GM18951 (cell line): ENCODE results near the gene FAM135A.

Experiments
- POLR2A ChIP-seq: IDR thresholded peaks from 4 replicates; pipeline ENCODE4 v1.6.1; 2011; ENCODE audit warnings: mild to moderate bottlenecking; ENCODE audit not compliant: insufficient read length, insufficient read depth; ENCODE audit errors: extremely low read depth
- in situ Hi-C: fragments of 300-500 bp; cut with MboI; formaldehyde crosslinking; loops from one replicate; pipeline ENCODE4 v1.12.0; 2022; ENCODE audit warnings: low sequenced_read_pairs, mixed read lengths, inconsistent platforms; ENCODE audit not compliant: unreplicated experiment

The FAM135A gene

GRCh38 chr6:70385901-70386300, 27.4 kb upstream of the FAM135A start:
- no peak for TF ChIP-seq POLR2A
- in situ Hi-C loops = no loop called here

GRCh38 chr6:70388814-70389213, 24.5 kb upstream of the FAM135A start:
- TF ChIP-seq POLR2A = no peak
- in situ Hi-C loops = no loop called here

GRCh38 chr6:70389261-70389660, 24.0 kb upstream of the FAM135A start:
- TF ChIP-seq POLR2A = no peak
- in situ Hi-C loops = no loop called here

GRCh38 chr6:70390067-70390466, 23.2 kb upstream of the FAM135A start:
- in situ Hi-C loops = no loop called here
- no peak for TF ChIP-seq POLR2A

- in situ Hi-C loops = no loop called here
- TF ChIP-seq POLR2A = no peak
These were observed 21.8 kb upstream of the FAM135A start for GRCh38 chr6:70391492-70391891.

- TF ChIP-seq POLR2A = no peak
- in situ Hi-C loops = no loop called here
These were observed 18.6 kb upstream of the FAM135A start for GRCh38 chr6:70394518-70395300.

GRCh38 chr6:70395301-70395672, 18.0 kb upstream of the FAM135A start:
- in situ Hi-C loops = no loop called here

GRCh38 chr6:70396163-70396562, 17.1 kb upstream of the FAM135A start:
- TF ChIP-seq POLR2A = no peak
- in situ Hi-C loops = no loop called here

More at GRCh38 chr6:70395301-70395672, 18.0 kb upstream of the FAM135A start:
- no peak for TF ChIP-seq POLR2A

GRCh38 chr6:70396796-70397729, 16.2 kb upstream of the FAM135A start:
- in situ Hi-C loops = no loop called here
- no peak for TF ChIP-seq POLR2A

- in situ Hi-C loops = no loop called here
- TF ChIP-seq POLR2A = no peak
These were observed 14.3 kb upstream of the FAM135A start for GRCh38 chr6:70398783-70399728.

- in situ Hi-C loops = no loop called here
- TF ChIP-seq POLR2A = no peak
These were observed 8.7 kb upstream of the FAM135A start for GRCh38 chr6:70404658-70405057.

GRCh38 chr6:70409216-70409615, 4.1 kb upstream of the FAM135A start:
- no peak for TF ChIP-seq POLR2A
- in situ Hi-C loops = no loop called here

- TF ChIP-seq POLR2A = no peak
- in situ Hi-C loops = no loop called here
These were observed 1.6 kb upstream of the FAM135A start for GRCh38 chr6:70411542-70412251.
